GM21619 (cell line): ENCODE measurements around the gene THSD4.

Source experiments
- ATAC-seq: cut with Tn5 transposase; IDR thresholded peaks from one replicate; pipeline ENCODE4 v1.9.1; 2021; ENCODE audit not compliant: unreplicated experiment

THSD4 gene

GRCh38 chr15:71338827-71339542 lies 223.7 kb downstream of the THSD4 start:
- no peak for ATAC-seq

GRCh38 chr15:71341811-71342550 lies 226.7 kb downstream of the THSD4 start:
- no peak for ATAC-seq

DNA sequence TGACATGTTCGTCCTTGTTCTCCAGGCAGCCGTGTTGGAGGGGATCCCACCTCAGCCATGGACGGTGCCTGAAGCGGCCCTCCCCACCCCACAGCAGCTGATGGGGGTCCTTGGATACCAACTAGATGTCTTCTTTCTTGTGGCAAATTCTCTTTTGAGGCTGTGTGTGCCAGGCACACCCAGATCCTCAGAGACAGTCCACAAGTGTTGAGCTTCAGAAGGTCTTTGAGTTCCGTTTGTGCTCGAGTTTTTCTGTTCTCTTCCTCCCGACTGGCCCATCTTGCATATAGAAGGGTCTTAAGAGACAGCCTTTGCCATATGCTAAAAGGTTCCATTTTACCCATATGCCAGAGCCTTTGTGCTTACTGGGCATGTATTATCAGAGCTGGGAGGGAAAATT lies 227.4 kb downstream of the THSD4 start:
- no peak for ATAC-seq

- no peak for ATAC-seq
Observed at GRCh38 chr15:71344316-71344715, 229.0 kb downstream of the THSD4 start.

DNA sequence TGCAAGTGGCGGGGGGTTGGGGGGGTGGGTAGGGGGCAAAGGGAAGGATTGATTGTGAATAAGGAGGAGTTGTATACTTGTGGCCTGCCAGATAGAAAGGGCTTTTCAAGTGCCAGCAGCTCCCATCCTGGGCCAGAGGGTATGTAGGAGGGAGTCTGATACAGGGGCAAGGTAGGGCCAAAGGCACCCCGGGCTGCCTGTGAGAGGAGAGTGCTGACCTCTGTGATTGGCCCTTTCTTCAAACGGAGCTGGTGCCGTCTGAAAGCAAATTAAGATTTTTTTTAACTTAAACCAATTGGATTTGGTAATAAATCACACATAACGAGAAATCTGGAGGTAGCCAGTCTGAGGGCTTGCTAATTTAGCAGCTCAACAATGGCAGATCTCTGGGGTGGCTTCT lies 229.9 kb downstream of the THSD4 start:
- ATAC-seq: no peak

GRCh38 chr15:71346464-71346863 lies 231.2 kb downstream of the THSD4 start:
- no peak for ATAC-seq

- no peak for ATAC-seq
Observed at GRCh38 chr15:71348597-71348996, 233.3 kb downstream of the THSD4 start.

DNA sequence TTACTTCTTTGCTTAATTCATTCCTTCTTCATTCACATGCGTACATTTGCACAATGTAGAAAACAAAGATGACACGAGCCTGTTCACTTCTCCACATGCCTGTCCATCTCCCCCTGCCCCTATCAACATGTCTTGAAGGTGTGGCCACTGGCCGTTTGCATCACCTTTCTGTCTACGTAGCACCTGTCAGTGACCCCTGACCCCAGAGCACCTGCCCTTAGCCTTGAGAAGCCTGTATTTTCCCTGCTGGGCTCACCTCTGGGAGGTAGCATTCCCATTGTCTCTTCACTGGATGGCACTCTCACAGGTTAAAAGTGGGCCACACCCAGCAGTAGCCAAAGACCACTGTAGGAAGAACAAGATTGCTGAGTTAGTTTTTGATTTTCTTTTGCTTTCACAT lies 234.1 kb downstream of the THSD4 start:
- no peak for ATAC-seq

DNA sequence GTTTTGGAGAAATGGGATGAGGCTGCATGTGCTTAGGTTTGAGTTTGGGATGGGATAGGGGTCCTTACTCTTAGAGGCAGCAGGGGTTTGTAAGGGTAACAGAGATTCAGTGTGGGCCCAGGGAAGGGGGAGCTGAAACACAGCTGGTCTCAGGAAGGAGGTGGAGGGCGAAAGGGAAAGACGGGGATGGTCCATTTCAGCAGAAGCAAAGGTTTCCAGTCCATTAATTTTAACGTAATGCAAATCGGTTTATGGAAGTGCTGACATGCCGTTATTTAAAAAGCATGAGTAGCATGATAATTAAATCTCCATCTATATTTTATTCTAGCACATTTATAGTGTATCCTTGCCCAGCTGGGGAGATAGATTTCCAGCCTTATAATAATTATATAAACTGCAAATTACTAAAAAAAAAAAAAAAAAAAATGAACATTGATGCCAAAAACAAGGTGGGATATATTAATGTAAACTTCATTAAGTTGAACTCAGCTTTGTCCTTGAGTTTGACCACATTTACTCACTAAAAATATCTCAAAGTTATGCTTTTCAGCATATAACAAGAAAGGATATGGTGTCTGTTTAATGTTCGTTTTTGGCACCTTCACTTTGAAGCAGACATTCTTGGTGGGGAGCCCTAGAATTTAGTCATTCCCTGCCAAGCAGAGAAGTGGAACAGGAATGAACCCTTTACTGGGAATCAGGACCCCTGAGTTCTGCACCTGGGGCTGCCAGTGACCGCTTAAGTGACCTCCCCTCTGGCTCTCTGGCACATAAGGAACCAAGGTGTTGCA lies 234.7 kb downstream of the THSD4 start:
- ATAC-seq: no peak

GRCh38 chr15:71350622-71351378 lies 235.5 kb downstream of the THSD4 start:
- ATAC-seq: no peak

GRCh38 chr15:71352125-71352524 lies 236.9 kb downstream of the THSD4 start:
- no peak for ATAC-seq

GRCh38 chr15:71352765-71353164 lies 237.5 kb downstream of the THSD4 start:
- ATAC-seq: no peak

- ATAC-seq: no peak
Observed at GRCh38 chr15:71353171-71353570, 237.9 kb downstream of the THSD4 start.

GRCh38 chr15:71355268-71355667 lies 240.0 kb downstream of the THSD4 start:
- no peak for ATAC-seq

- no peak for ATAC-seq
Observed at GRCh38 chr15:71357321-71357732, 242.1 kb downstream of the THSD4 start.

DNA sequence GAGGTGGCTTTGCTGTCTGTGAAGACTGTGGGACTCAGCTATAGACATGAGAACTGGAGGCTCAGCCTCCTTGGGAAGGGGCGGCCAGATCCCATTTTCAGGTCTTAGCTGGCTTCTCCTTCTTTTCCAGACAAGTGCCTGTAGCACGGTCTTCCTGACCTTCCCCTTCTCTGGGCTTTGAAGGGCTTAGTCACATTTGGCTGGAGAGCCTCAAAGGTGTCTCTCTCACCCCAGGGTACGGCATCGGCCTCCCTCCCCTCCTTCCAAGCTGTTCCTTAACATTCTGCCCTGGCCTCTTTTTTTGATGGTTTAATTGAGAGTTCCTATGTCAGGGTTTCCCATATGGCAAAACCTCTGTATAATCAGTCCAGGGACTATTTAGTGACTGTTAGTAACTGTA lies 242.7 kb downstream of the THSD4 start:
- ATAC-seq: no peak

GRCh38 chr15:71359246-71359645 lies 244.0 kb downstream of the THSD4 start:
- no peak for ATAC-seq

- ATAC-seq: no peak
Observed at GRCh38 chr15:71362556-71362955, 247.3 kb downstream of the THSD4 start.

GRCh38 chr15:71362987-71363968 lies 248.0 kb downstream of the THSD4 start:
- no peak for ATAC-seq

DNA sequence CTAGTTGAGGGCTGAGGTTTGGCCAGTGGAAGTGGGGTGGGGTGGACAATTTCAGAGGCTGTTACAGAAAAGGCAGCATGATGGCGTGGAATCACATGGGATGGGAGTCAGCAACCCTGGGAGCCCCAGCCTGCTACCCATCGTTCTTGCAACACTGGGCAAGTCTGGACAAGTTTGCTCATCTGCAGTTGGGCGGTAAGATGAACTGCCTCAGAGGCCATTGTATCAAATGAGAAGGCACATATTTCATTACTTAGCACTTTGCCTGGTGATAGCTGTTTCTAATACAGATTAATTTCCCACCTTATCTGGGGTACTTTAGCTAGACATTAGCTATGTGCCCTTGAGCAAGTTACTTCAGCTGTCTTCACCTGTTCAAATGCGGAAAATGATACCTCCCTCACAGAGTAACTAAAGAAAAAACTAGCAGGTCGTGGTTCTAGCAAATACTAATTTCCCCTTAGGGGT lies 248.9 kb downstream of the THSD4 start:
- no peak for ATAC-seq
